PC-3 (cell line): ENCODE results near the gene NKX2-3. TPM values are rescaled to one million over a fixed set of nuclear protein-coding genes. Genes with fewer than 3 reads are reported as not detected.

ENCODE experiments used
- ATAC-seq: fragments of 200-7000 bp; cut with Tn5 transposase; 2 replicates; pipeline ENCODE4 v1.9.1; 2020; ENCODE audit warnings: mild to moderate bottlenecking, moderate library complexity
- BruUV-seq: library from RNA; stranded (reverse); fragments of 400-500 nt; replicated peaks from 2 replicates; lab custom pipeline; 2021; lab: Mats Ljungman, UMichigan
- CTCF ChIA-PET: fragments of 300-600 bp; sonication (Branson Sonifier 250); formaldehyde crosslinking; loops from one replicate; lab custom pipeline; 2022; ENCODE audit warnings: antibody characterized with exemption; lab: Charles Lee
- POLR2A ChIA-PET: fragments of 300-600 bp; sonication (Branson Sonifier 250); formaldehyde crosslinking; loops from one replicate; lab custom pipeline; 2022; ENCODE audit warnings: antibody characterized with exemption; ENCODE audit not compliant: unreplicated experiment; lab: Charles Lee
- DNase-seq: peaks from one replicate; pipeline ENCODE4 v3.0.0-alpha.2; 2015
- H2AFZ ChIP-seq: fragments of 300-600 bp; sonication (generic); 2 replicates; pipeline ENCODE4 v1.6.0; 2016; ENCODE audit warnings: antibody characterized with exemption, low read length
- H3F3A ChIP-seq: fragments of 300-600 bp; sonication (generic); one replicate; pipeline ENCODE4 v1.6.0; 2017; ENCODE audit warnings: antibody characterized with exemption, low read length, control low read depth, mild to moderate bottlenecking; ENCODE audit not compliant: unreplicated experiment
- H3K27ac ChIP-seq: fragments of 300-600 bp; sonication (generic); 2 replicates; pipeline ENCODE4 v1.5.1; 2016; ENCODE audit warnings: mild to moderate bottlenecking, low read length
- H3K27me3 ChIP-seq: fragments of 300-600 bp; sonication (generic); 2 replicates; pipeline ENCODE4 v1.6.1; 2016; ENCODE audit warnings: low read length, mixed read lengths
- H3K36me3 ChIP-seq: fragments of 300-600 bp; sonication (generic); 2 replicates; pipeline ENCODE4 v1.6.1; 2016; ENCODE audit warnings: low read depth, mixed run types, low read length, mixed read lengths
- H3K4me1 ChIP-seq: fragments of 300-600 bp; sonication (generic); 2 replicates; pipeline ENCODE4 v1.5.1; 2016; ENCODE audit warnings: low read length; ENCODE audit not compliant: insufficient read depth
- H3K4me2 ChIP-seq: fragments of 300-600 bp; sonication (generic); 2 replicates; pipeline ENCODE4 v1.6.0; 2016; ENCODE audit warnings: low read length
- H3K4me3 ChIP-seq: fragments of 300-600 bp; sonication (generic); 2 replicates; pipeline ENCODE4 v1.5.1; 2016; ENCODE audit warnings: mild to moderate bottlenecking, low read length, mixed read lengths
- H3K79me2 ChIP-seq: fragments of 300-600 bp; sonication (generic); 2 replicates; pipeline ENCODE4 v1.6.1; 2017; ENCODE audit warnings: low read length, mixed read lengths
- H3K9ac ChIP-seq: fragments of 300-600 bp; sonication (generic); 2 replicates; pipeline ENCODE4 v1.6.0; 2016; ENCODE audit warnings: mild to moderate bottlenecking, low read length
- H3K9me2 ChIP-seq: fragments of 300-600 bp; sonication (generic); replicated peaks from 2 replicates; pipeline ENCODE4 v1.6.1; 2016; ENCODE audit warnings: mixed run types, low read length, mixed read lengths
- H3K9me3 ChIP-seq: fragments of 300-600 bp; sonication (generic); 2 replicates; pipeline ENCODE4 v1.6.1; 2016; ENCODE audit warnings: low read length, mixed read lengths
- H4K20me1 ChIP-seq: fragments of 300-600 bp; sonication (generic); 2 replicates; pipeline ENCODE4 v1.6.1; 2016; ENCODE audit warnings: low read length, mixed read lengths
- CTCF ChIP-seq: fragments of 300-600 bp; sonication (generic); conservative IDR thresholded peaks from 2 replicates; pipeline ENCODE4 v1.5.1; 2017; ENCODE audit warnings: antibody characterized with exemption, low read depth, mild to moderate bottlenecking, low read length
- EZH2 ChIP-seq: fragments of 300-600 bp; sonication (generic); IDR thresholded peaks from one replicate; pipeline ENCODE4 v1.6.1; 2017; ENCODE audit warnings: antibody characterized with exemption, mild to moderate bottlenecking, low read length; ENCODE audit not compliant: unreplicated experiment
- EZH2phosphoT487 ChIP-seq: fragments of 300-600 bp; sonication (generic); IDR thresholded peaks from 2 replicates; pipeline ENCODE4 v1.6.1; 2018; ENCODE audit warnings: mild to moderate bottlenecking, antibody characterized with exemption, low read length, borderline replicate concordance
- intact Hi-C: fragments of 100-400 bp; cut with micrococcal nuclease; formaldehyde crosslinking; loops from 2 replicates; pipeline ENCODE4 v1.9.0; 2023
- total RNA-seq: library from RNA; depleted of rRNA; stranded (reverse); fragments of >200 nt; gene quantifications from 2 replicates; pipeline ENCODE4 v1.2.3, GENCODE V29; 2014; rRNA removed

Gene NKX2-3
- total RNA-seq, 1 experiment from 2014 or later: 0.07 TPM

GRCh38 chr10:99583687-99584086 lies 50.9 kb downstream of the NKX2-3 start:
- Histone ChIP-seq H3K4me3 (no peak overlapping the region), H3K36me3 (no peaks in the 10 kb centered on the region), H4K20me1 (no peaks in the 10 kb centered on the region), H3K9me3 (no peaks in the 10 kb centered on the region), H3F3A (no peaks in the 10 kb centered on the region), H3K4me2 (no peak overlapping the region), H2AFZ (no peak overlapping the region), H3K4me1 (no peaks in the 10 kb centered on the region), H3K79me2 (no peaks in the 10 kb centered on the region), H3K27ac (no peak overlapping the region), H3K27me3 (peaks cover 18% of the 10 kb centered on the region), H3K9ac (no peak overlapping the region), H3K9me2 (no peaks in the 10 kb centered on the region)
- no TSS peak for BruUV-seq
- intact Hi-C loops: no loop called here
- no peak for DNase-seq
- ChIA-PET CTCF (no interaction called here), POLR2A (no interaction called here)
- no peak for TF ChIP-seq EZH2phosphoT487
- no peak for TF ChIP-seq CTCF
- no peak for TF ChIP-seq EZH2
- no peak for ATAC-seq

Other genes starting within 250 kb of the NKX2-3 start
- gene CNNM1, start 203.6 kb upstream of the NKX2-3 start, total RNA-seq: 3.3 and 4.3 TPM in 2 replicates
- 27.4 and 32.6 TPM in 2 replicates for gene GOT1, start 102.3 kb upstream of the NKX2-3 start, total RNA-seq
- 14.2 and 16.0 TPM in 2 replicates for gene SLC25A28, start 87.5 kb downstream of the NKX2-3 start, total RNA-seq
- 6.8 and 7.8 TPM in 2 replicates for gene ENTPD7, start 126.6 kb downstream of the NKX2-3 start, total RNA-seq
- 16.6 and 24.6 TPM in 2 replicates for gene COX15, start 199.2 kb downstream of the NKX2-3 start, total RNA-seq
- gene CUTC, start 199.3 kb downstream of the NKX2-3 start, total RNA-seq: 10.2 and 14.5 TPM in 2 replicates
- 0.35 and 2.4 TPM in 2 replicates for gene ABCC2, start 249.7 kb downstream of the NKX2-3 start, total RNA-seq